Fibroblast of the aortic adventitia (primary cell): ENCODE data around the gene B4GALNT4. TPM values are rescaled to one million over a fixed set of nuclear protein-coding genes. Genes with fewer than 3 reads are reported as not detected.
"Not testable (repeated sequence)": the region's sequence is repeated elsewhere in the genome, so short reads cannot be mapped to it uniquely, and the experiment has no call there.

Experiments
- DNase-seq: peaks from one replicate; pipeline ENCODE4 v3.0.0-alpha.2; 2010; ENCODE audit warnings: low read depth
- H3K4me3 ChIP-seq: 2 replicates; pipeline ENCODE4 v1.5.1; 2011; ENCODE audit warnings: low read depth, mild to moderate bottlenecking, control low read depth, low read length, moderate library complexity
- total RNA-seq: library from RNA; depleted of rRNA; stranded (reverse); fragments of >200 nt; gene quantifications from 2 replicates; pipeline ENCODE4 v1.2.3, GENCODE V29; 2012; ENCODE audit warnings: low replicate concordance
- TF ChIP-seq, protein P1 (sequence below): IDR thresholded peaks from 2 replicates; pipeline ENCODE4 v1.5.1; 2011; ENCODE audit warnings: mild to moderate bottlenecking, low read length, control low read depth, inconsistent platforms; ENCODE audit not compliant: insufficient read depth

The B4GALNT4 gene
- total RNA-seq, 1 donor, result 1.9 TPM

GRCh38 chr11:356610-357009 is 12.7 kb upstream of the B4GALNT4 start:
- TF ChIP-seq, protein P1, sequence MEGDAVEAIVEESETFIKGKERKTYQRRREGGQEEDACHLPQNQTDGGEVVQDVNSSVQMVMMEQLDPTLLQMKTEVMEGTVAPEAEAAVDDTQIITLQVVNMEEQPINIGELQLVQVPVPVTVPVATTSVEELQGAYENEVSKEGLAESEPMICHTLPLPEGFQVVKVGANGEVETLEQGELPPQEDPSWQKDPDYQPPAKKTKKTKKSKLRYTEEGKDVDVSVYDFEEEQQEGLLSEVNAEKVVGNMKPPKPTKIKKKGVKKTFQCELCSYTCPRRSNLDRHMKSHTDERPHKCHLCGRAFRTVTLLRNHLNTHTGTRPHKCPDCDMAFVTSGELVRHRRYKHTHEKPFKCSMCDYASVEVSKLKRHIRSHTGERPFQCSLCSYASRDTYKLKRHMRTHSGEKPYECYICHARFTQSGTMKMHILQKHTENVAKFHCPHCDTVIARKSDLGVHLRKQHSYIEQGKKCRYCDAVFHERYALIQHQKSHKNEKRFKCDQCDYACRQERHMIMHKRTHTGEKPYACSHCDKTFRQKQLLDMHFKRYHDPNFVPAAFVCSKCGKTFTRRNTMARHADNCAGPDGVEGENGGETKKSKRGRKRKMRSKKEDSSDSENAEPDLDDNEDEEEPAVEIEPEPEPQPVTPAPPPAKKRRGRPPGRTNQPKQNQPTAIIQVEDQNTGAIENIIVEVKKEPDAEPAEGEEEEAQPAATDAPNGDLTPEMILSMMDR, result no peak
- DNase-seq, result no peak

DNA sequence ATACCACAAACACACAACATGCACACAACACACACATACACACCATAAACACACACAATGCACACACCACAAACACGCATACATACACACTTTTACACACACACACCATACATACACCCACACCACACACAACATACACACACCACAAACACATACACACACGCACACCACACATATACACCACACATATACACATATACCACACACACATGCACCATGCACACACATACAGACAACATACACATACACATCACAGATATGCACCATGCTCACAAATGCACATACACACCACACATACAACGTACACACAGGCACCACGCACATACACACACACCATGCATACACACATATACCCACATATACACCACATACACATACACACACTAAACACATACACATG is 11.7 kb upstream of the B4GALNT4 start:
- no peak for DNase-seq
- TF ChIP-seq, protein P1, result no peak
- no peak overlapping the region for H3K4me3 ChIP-seq

More at GRCh38 chr11:356610-357009, 12.7 kb upstream of the B4GALNT4 start:
- H3K4me3 ChIP-seq, result no peak overlapping the region

DNA sequence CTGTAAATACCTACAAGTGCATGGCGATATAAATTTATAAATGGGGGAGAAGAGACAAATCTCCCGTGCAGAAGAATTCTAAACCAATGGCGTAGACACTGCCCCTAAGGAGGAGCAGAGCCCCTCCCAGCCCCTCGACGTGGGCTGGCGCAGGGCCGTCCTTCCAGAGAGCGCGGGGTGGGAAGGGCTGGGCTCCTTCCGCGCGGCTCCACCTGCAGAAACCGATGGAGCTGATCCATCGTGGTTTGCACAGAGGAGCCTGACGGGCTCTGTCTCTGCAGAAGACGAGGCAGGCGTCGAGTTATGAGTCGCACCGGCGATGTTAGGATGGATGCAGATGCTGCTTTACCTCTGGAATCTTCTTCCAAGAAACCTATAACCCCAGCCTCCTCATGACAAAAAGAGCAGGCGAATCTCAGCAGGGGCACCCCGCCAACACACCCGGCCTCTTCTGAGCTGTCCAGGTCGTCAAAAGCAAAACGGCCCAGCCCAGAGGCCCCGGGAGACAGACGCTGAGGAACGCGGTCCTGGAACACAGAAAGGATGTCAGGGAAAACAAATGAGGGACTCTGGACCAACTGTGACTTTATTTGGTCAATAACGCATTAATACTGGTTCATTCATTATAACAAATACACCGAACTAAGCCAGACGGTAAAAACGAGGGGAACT is 11.0 kb upstream of the B4GALNT4 start:
- peak; percentile 31 for DNase-seq
- TF ChIP-seq, protein P1, result no peak
- no peak overlapping the region for H3K4me3 ChIP-seq

GRCh38 chr11:359181-359714 is 10.1 kb upstream of the B4GALNT4 start:
- TF ChIP-seq, protein P1, result no peak
- DNase-seq, result no peak
- H3K4me3 ChIP-seq, result no peak overlapping the region

- DNase-seq, result no peak
- TF ChIP-seq, protein P1, result no peak
- no peak overlapping the region for H3K4me3 ChIP-seq
These were observed 8.7 kb upstream of the B4GALNT4 start for GRCh38 chr11:360326-361280.

- TF ChIP-seq, protein P1, result no peak
These were observed 6.5 kb upstream of the B4GALNT4 start for GRCh38 chr11:362642-363442.

GRCh38 chr11:363443-363805 is 5.9 kb upstream of the B4GALNT4 start:
- H3K4me3 ChIP-seq, DNase-seq: not testable (repeated sequence)

More at GRCh38 chr11:362642-363442, 6.5 kb upstream of the B4GALNT4 start:
- DNase-seq, result no peak
- no peak overlapping the region for H3K4me3 ChIP-seq
